HS-27A (cell line): Measurements from ENCODE around the gene TMEM143.
"Not testable (repeated sequence)": the region's sequence is repeated elsewhere in the genome, so short reads cannot be mapped to it uniquely, and the experiment has no call there.

ENCODE experiments used
- DNase-seq: peaks from one replicate; pipeline ENCODE4 v3.0.0-alpha.2; 2012; ENCODE audit warnings: low read depth, missing footprints

TMEM143 gene

DNA sequence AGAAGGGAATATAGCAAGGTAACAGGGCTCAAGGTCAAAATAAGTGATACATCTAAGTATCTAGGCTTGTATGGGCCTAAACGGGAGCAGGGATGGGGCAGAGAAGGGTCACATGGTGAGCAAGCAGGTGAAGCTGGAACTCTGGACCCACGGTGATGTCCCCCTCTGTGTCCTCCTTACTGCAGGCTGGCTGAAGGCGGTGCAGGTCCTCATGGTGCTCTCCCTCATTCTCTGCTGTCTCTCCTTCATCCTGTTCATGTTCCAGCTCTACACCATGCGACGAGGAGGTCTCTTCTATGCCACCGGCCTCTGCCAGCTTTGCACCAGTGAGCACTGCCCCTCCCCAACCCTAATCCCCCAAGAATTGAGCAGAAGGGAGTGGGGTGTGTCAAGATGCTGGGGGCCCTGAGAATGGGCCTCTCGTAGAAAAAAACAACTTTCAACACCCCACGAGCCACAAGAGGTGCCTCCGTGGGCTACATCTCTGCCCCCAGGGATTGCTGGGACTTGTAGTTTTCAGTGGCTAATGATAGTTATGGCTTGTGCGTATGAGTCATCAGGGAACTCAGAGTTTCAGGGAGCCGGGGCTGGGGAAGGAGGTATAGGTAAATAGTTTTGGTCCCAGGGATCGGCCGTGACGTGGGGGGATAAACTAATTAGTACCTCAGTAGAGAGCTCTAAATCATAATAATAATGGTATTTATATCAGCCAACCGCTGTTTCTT lies 34.4 kb downstream of the TMEM143 start:
- DNase-seq, result no peak

DNA sequence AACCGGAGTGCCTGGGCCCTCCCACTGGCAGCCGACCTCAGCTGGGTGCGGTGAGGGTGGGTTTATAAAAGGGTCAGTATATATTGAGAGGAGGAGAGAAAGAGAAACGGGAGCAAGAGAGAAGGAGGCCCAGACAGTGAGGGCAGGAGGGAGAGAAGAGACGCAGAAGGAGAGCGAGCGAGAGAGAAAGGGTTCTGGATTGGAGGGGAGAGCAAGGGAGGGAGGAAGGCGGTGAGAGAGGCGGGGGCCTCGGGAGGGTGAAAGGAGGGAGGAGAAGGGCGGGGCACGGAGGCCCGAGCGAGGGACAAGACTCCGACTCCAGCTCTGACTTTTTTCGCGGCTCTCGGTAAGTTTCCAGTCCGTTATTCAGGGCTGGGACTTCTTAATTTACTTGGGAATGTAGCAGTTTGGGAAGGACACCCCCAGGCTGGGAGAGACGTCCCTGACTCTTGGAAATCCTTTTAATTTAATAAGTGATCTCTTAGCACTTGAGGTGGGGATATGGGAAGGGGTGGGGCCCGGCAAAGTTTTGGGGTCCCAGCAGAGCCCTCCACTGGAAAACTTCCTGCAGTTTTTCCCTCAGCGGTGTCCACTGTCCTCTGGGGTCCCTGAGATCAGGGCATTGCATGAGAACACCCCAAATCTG lies 38.4 kb downstream of the TMEM143 start, which contains the start of gene EMP3:
TSS of gene EMP3 (plus strand) at position 288 of the 646 bp plus-strand sequence. CDS start 1,293 bp downstream, outside the sequence.
- DNase-seq, result peak; percentile 91

DNA sequence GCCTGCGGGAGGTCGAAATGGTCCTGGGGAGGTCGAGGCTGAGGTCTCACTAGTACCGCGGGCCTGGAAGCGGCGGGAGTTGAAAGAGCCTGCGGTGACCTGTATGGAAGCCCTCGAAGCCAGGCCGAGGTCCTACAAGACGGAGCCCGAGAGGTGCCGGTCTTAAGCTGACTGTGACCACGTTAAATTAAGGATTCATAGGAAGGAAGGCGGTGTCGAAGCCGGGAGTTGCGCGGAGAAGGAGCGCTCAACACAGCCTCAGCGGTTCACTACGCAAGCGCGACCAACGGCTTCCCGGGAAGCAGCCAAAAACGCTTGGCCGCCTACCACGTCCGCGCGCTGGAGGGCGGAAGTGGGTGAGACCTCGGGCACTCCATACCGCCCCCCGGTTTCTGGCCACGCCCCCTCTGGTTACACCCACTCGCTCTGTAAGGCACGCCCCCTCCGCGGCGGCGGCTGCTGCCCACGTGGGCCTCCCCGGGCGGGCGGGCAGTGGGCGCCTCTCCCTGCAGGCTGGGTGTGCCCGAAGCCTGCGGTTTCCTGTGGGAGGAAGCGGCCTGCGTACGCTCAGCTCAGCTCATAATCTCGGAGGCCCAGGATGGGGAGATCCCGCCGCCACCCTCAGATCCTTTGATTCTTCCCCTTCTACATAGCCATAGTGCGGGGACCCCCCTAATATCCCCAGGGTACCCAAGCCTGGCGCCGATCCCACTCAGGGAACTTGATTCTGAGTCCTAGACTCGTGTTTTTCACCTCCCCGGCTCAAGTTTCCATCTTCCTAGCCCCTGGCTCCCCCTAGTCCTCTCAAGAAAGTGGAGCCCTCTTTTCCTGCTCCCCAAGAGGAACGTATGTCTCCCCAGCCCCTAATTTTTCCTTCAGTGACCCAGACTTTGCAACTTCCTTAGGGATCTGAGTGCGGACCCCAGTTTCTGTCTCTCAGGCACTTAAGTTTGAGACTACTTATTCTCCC lies 41.8 kb downstream of the TMEM143 start:
- DNase-seq, result peak; percentile 95

DNA sequence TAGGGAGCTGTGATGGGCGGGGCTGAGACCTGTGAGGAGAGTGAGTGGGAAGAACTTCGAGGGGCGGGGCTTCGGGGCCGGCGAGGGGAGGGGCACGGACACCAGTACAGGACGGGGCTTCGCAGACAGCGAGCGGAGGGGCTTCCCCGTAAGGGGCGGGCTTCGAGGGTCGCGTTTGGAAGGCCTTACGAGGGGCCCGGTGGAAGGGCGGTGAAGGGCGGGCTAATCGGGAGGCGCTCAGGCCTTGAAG lies 42.4 kb downstream of the TMEM143 start:
- peak; percentile 79 for DNase-seq

DNA sequence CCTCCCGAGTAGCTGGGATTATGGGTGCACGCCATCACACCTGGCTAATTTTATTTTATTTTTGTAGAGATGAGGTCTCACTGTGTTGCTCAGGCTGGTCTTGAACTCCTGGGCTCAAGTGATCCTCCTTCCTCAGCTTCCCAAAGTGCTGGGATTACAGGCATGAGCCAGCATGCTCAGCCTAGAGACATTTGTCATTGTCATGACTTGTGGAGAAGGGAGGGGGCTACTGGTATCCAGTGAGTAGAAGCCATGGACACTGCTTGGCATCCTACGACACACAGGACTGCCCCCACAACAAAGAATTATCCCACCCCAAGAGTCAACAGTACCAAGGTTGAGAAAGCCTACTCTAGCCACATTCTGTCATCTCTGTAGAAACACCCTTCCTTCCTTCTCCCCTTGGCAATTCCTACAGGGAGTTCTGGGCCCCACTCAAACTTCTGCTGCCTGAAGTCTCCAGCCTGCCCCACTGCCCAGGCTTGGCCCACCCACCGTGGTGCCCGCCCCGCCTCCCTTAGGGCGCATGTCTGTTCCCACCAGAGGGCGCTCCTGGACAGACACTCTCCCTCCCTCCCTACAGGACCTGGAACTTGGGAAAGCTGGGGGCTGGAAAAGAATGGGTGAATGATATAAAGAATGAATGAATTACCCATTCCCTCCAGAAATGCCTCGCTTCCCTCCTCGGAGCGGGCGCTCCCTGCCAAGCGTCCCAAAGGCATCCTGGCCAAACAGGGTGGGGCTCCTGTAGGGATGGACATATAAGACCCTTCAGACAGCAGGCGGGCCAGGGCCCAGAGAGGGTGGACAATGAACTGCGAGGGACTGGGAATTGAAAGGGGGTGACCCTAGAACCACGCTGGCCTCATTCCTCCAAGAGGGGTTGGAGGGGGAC lies 43.8 kb downstream of the TMEM143 start:
- DNase-seq, result peak; percentile 77

DNA sequence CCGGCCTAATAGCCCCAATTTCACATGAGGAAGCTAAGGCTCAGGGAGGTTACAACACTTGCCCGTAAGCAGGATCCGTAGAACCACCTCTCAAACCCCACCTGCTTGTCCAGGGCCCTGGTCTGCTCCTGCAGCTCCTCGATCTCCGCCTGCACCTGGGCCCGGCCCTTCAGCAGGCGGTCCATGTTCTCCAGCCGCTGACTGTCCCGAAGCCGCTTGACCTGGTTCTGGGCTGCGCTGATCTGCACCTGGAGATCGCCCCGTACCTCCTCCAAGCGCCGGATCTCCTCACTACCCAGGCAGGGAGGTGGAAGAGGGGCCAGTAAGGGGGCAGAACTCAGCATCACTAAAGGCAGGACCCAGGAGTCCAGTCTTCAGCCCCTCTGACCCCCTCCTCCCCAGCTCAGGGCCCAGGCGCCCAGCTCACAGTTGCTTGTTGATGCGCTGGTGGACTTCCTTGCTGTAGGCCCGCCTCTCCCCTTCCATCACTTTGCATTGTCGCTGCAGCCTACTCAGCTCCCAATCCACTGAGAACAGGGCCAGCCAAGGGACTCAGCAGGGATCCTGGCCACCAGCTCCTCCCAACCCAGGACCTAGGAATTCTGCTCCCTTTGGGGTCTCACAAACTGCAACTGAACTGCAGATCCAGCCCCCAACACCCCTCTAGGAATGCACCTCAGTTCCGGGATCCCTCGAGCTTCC lies 45.3 kb downstream of the TMEM143 start:
- DNase-seq, result no peak

DNA sequence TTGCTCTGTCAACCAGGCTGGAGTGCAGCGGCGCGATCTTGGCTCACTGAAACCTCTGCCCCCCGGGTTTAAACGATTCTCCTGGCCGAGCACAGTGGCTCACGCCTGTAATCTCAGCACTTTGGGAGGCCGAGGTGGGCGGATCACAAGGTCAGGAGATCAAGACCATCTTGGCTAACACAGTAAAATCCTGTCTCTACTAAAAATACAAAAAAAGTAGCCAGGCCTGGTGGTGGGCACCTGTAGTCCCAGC lies 46.1 kb downstream of the TMEM143 start:
- DNase-seq, result not testable (repeated sequence)

DNA sequence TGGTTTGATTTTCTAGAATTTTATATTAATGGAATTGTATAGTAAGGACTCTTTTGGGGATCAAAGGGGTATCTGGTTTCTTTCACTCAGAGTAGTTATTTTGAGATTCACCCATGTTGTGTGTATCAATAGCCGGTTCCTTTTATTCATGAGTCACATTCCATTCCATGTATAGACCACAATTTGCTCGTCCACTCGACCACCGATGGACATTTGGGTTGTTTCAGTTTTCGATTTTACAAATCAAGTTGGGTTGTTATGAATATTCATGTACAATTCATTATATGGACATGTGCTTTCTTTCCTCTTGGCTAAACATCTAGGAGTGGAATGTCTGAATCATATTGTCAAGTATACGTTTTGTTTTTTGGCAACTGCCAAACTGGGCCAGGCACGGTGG lies 48.0 kb downstream of the TMEM143 start:
- no peak for DNase-seq

DNA sequence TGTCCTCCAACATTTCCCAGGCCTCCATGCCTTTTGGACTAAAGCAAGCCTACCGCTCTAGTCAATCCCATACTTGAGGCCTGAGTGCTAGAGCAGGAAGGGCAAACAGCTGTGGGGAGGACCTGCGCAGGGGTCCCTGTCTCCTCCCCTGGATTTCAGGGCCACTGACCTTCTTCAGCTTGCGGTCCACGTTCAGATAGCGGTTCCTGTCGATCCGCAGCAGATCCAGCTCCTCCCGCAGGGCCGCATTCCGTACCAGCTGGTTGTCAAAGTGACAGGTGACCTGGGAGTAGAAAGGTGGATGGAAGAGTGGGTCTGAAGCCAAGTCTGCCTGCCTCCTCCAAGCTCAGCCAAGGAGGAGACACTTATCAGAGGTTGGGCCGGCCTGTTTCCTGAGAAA lies 52.4 kb downstream of the TMEM143 start:
- no peak for DNase-seq

DNA sequence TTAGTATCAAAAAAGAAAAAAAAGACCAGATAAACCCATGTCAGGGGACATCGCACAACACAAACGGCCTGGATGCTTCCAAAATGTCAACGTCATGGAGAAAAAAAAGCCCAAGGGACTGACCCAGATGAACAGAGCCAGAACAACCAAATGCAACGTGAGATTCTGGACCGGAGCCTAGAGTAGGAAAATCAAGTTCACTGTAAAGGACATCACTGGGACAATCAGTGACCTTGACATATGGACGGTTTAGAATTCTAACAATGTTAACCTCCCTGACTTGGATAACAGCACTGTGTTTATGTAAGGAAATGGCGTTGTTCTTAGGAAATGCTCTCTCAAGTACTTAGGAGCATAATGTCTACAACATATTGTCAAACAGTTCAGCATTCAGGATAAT lies 53.5 kb downstream of the TMEM143 start:
- DNase-seq, result no peak

DNA sequence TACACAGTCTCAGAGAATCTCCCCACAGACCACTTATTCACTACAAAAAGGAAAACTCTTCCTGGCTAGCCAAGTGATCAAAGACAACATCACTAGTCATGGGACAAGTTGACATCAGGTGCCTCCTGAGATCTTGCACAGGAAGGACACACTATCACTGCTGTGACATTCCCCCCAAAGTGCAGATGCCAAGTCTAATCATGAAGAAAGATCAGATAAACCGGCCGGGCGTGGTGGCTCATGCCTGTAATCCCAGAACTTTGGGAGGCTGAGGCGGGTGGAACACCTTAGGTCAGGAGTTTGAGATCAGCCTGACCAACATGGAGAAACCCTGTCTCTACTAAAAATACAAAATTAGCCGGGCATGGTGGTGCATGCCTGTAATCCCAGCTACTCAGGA lies 54.0 kb downstream of the TMEM143 start:
- DNase-seq, result not testable (repeated sequence)

DNA sequence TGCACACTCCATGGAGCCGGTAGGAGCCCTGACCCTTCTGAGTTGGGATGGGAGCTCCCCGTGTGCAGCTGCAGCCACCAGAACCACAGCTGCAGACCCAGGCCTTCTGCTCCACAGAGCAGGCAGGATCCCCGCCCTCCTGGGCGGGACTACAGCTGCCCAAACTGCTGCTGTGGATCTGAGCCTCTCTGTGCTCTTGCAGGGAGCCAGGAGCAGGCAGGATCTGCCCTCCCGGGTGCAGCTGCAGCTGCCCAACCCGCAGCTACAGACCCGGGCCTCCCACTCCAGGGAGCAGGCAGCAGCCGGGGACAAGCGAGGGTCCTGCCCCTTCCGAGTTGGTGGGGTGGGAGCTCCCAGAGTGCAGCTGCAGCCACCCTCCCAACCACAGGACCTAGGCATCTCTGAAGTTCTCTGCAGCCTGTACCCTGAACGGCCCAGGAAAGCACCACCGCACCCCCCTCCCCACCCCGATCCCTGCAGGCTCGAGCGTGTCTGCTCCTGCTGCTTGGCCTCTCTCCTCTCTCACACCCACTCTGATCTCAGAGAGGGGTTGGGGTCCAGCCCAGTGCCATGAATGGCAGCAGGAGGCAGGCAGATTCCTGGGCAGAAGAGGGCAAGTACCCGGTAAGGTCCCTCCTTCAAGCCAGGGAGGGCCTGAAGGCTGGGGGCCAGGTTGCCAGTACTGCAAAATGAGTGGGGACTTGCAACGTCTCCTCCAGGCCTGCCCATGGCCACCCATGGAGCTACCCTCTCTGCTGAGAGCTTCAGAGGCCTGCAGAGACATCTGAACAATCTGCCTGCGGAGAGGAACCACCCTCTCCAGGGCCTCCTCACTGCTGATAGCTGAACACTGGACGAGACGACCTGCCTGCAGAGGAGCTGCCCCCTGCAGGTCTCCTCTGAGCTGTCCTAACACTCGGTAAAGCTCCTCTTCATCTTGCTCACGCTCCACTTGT lies 54.8 kb downstream of the TMEM143 start:
- DNase-seq, result no peak

DNA sequence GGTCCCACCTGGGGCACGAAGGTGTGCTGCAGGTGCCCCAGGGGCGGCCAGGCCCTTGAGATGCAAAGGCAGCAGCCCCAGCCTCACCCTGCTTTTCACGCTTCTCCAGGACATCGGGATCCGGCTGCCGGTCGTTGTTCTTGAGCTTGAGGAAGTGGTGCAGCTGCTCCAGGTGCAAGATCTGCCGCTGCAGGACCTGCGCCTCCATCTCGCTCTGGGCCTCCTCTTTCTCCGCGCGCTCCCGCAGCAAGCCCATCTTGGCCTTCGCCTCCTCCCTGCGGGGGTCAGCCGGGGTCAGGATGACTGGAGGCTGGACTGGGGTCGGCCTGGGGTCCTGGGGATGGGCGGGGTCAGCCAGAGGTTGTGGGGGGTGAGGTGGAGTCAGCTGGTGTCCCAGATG lies 59.9 kb downstream of the TMEM143 start:
- DNase-seq, result no peak

DNA sequence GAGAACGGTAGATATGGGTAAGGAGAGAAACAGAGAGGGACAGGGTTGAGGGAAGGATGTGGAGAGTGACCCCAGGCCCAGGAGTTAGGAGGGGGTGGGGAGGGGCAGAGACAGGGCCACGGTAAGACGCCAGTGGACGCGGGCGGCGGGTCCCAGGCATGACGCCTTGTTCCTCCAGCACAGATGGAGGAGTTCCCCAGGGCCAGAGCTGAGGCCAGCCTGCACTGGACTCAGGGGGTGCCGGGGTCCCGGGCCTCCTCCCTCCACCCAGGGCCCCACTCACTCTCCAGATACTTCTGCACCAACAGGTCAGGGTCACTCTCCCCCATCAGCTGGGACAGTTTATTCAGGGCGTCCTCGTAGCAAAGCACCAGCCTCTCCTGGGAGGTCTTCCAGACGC lies 60.4 kb downstream of the TMEM143 start:
- no peak for DNase-seq

DNA sequence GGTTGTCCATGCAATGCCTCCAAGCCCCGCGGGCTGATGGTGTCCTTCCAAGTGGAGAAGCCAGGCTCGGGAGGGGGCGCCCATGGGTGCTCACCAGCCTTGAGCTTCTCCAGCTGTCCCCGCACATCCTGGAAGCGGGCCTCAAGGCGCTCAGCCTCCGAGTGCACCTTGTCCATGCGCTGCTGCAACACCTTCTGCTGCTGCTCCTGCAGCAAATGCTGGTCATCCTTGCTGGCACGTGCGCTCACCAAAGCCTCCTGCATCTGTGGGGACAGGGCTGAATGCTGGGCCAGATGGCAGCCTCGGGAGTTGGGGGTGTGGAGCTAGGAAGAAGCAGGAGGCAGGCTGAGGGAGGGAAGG lies 61.2 kb downstream of the TMEM143 start:
- DNase-seq, result no peak

DNA sequence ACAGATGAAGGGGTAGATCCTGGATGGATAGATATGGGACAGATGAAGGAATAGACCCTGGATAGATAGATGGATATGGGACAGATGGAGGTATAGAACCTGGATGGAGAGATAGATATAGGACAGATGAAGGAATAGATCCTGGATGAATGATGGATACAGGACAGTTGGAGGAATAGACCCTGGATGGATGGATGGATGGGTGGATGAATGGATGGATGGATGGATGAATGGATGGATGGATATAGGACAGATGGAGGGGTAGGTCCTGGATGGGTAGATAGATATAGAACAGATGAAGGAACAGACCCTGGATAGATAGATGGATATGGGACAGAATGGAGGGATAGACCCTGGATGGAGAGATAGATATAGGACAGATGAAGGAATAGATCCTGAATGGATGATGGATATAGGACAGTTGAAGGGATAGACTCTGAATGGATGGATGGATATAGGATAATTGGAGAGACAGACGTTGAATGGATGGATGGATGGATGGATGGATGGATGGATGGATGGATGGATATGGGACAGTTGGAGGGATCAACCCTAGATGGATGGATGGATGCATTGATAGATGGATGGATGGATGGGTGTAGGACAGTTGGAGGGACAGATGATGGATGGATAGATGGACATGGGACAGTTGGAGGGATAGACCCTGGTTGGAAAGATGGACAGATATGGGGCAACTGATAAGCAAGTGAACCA lies 61.7 kb downstream of the TMEM143 start:
- DNase-seq, result no peak

DNA sequence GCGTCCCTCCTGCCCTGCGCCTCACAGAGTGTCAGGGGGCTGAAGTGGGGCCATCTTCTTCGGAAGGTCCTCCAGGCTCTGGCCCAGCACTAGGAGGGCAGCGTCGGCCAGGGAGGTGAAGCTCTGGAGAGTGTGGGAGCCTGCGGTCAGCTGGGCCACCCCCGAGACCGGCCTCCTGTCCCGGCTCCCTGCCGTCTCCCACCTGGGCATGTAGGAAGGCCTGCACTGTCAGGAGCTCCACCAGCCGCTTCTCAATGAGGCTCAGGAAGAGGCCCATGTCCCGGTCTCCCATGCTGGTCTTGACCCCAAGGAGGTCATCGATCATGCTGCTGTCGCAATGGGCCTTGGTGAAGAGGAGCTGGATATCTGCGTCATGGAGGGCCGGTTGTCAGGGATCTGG lies 65.8 kb downstream of the TMEM143 start:
- DNase-seq, result no peak

DNA sequence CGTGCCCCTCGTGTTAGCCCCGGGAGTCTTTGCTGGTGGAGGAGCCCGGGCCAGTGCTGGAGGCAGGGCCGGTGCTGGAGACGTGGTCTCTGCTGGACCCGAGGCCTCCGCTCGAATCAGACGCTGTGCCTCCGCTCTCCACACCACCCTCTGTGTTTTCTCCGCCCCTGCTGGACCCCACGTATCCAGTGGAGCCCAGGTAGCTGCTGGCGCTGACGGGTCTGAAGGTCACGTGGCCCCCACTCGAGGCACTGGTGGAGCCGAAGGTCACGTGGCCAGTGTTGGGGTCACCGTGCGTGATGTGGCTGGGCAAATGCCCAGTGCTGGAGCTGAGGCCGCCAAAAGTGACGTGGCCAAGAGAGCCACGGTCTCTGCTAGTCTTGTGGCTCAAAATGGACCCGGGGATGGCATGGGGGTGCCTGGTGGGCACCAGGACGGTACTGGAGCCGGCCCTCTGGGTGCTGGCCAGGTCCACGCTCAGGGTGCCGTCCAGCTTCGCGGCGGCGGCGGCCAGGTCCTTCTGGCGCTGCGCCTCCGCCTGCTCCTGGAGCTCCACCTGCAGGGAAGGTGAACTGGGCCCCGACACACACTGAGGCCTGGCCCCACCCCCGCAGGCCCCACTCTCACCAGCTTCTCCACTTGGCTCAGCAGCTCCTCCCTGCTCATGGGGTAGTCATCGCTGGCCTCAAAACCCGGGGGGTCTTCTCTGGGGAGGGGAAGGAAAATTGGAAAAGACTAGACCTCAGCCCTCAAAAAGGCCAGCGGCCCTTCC lies 66.6 kb downstream of the TMEM143 start:
- no peak for DNase-seq

DNA sequence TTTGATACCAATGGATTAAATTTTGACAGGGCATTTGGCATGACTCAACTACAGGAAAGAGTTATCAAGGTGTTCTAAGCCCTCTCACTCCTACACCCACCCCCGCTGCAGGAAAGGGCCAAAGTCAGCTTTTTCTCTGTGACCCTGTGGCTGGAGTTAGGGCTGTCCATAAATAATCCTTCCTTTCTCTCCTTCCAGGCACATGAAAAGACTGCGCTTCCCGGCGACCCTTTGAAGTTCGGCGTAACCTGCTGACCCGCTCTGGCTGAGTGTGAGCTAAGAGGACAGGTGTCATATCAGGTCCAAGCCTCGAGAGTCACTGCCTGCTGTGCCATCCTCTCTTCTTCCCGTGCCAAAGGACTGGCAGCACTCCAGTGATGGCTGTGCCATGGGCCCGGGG lies 68.3 kb downstream of the TMEM143 start:
- DNase-seq, result no peak
